ACC112 (cell line): ENCODE results near the gene DOK1.

Experiments used
- H2AFZ ChIP-seq: fragments of 200-600 bp; sonication (generic); one replicate; pipeline ENCODE4 v1.6.0; 2017; ENCODE audit warnings: antibody characterized with exemption, low read length; ENCODE audit not compliant: unreplicated experiment
- H3K27ac ChIP-seq: fragments of 200-600 bp; sonication (generic); 2 replicates; pipeline ENCODE4 v1.5.1; 2014; ENCODE audit warnings: low read depth, mild to moderate bottlenecking, antibody characterized with exemption, low read length, moderate library complexity
- H3K27me3 ChIP-seq: fragments of 200-600 bp; sonication (generic); 2 replicates; pipeline ENCODE4 v1.6.1; 2014; ENCODE audit warnings: mild to moderate bottlenecking, antibody characterized with exemption, low read length, moderate library complexity, mixed read lengths; ENCODE audit not compliant: insufficient read depth
- H3K36me3 ChIP-seq: fragments of 200-600 bp; sonication (generic); 2 replicates; pipeline ENCODE4 v1.6.1; 2016; ENCODE audit warnings: mild to moderate bottlenecking, antibody characterized with exemption, low read length, moderate library complexity, mixed read lengths; ENCODE audit not compliant: insufficient read depth
- H3K4me1 ChIP-seq: fragments of 200-600 bp; sonication (generic); one replicate; pipeline ENCODE4 v1.6.1; 2016; ENCODE audit warnings: low read length, mixed read lengths; ENCODE audit not compliant: insufficient read depth, unreplicated experiment, control insufficient read depth
- H3K4me3 ChIP-seq: fragments of 200-600 bp; sonication (generic); 2 replicates; pipeline ENCODE4 v1.5.1; 2014; ENCODE audit warnings: mild to moderate bottlenecking, low read depth, low read length
- H3K79me2 ChIP-seq: fragments of 200-600 bp; sonication (generic); one replicate; pipeline ENCODE4 v1.6.0; 2016; ENCODE audit warnings: low read length; ENCODE audit not compliant: control insufficient read depth, unreplicated experiment, insufficient read depth

DOK1 gene

GRCh38 chr2:74553892-74554819 is at the start of gene DOK1, which contains the start of gene LOXL3:
Gene DOK1 (plus strand): TSS chr2:74554720. CDS start chr2:74554755, 35 bp downstream.
Gene LOXL3 (minus strand): TSS chr2:74553942. CDS start chr2:74552634, 1,308 bp downstream.
- Histone ChIP-seq H3K4me1 (peaks cover 56% of the 10 kb centered on the region), H2AFZ (peak within 1 kb of the TSS; percentile 63), H3K27me3 (no peaks in the 10 kb centered on the region), H3K4me3 (peak within 1 kb of the TSS; percentile 97), H3K27ac (peak within 1 kb of the TSS; percentile 89), H3K79me2 (peaks cover 73% of the 10 kb centered on the region), H3K36me3 (peaks cover 15% of the 10 kb centered on the region; the same call in 1 of the 2 replicates)

DNA sequence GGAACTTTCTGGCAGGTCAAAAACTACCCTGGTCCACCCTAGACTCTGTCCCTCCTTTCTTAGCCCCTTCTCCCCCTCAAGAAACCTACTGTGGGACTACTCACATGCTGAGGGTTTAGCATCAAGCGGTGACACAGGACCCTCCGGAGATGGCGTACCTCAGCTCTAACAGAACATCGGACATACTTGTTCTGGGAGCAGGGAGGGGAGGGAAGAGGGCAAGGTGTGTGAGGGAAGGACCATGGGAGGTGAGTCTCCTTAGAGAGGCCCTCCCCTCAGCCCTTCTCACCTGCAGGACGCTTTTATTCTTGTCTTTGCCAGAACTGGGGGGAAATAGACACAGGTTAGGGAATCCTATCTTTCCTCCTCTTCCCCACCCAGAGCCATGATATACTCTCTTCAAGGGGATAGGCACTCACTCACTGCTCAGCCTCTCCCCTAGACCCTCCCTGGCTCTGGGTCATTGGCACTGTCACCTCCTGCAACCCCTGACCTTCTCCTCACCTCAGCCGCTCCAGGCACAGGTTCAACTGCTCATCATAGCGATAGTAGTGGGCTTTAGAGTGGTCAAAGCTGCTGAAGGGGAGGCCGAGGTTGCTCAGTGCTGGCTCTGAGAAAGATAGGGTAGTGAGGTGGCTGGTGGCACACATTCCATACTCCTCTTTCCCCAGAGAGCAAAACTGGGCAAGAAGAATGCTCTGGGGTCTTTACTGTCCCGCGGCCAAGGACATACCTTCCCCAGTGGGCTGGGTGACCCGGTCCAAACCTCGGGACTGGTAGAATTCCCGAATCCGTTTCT is 48.9 kb upstream of the DOK1 start:
- peaks cover 34% of the 10 kb centered on the region for H3K4me1 ChIP-seq
- peaks cover 32% of the 10 kb centered on the region for H3K79me2 ChIP-seq
- H2AFZ ChIP-seq, result no peak overlapping the region
- H3K4me3 ChIP-seq, result peak overlapping the region; percentile 76
- no peaks in the 10 kb centered on the region for H3K27me3 ChIP-seq
- H3K27ac ChIP-seq, result peak overlapping the region; percentile 82
- H3K36me3 ChIP-seq, result no peaks in the 10 kb centered on the region

DNA sequence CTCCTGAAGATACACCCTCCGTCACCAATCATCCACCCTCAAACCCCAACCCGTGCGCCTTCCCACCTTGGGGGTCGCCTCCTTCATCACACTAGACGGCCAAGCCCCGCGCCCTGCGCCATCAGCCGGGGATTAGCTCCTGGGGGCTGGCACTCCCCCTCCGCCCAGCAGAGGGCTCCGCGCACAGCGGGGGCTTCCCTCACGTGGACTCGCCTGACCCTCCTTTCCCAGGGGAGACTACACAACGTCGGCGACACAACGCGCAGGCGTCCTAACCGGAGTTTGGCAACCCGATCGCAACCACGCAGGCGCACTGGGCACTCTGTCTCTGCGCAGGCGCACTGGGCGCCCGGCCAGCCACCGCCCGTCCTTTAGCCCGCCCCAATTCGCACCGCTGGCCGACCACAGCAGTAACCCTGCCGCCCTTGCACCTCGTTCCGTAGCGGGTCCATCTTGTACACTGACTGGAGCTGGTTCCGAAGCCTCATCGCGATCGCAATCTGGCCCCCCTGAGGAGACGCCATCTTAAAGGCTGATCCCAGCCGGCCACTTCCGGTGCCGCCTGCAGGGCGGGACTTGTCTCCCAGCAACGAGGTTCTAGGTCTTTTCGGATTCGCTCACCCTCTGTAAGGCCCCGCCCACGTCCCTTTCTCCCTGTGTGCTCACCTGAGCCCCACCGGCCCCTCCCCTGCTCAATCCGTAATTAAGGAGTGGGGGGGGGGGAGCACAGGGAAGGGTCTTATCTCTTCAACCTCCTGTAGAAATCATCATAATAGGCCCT is 47.2 kb upstream of the DOK1 start, which contains the start of gene PCGF1:
Gene PCGF1 (minus strand): TSS at position 551 of the 781 bp plus-strand sequence. CDS start 27 bp downstream, at position 524.
- H3K4me1 ChIP-seq, result peaks cover 34% of the 10 kb centered on the region
- no peaks in the 10 kb centered on the region for H3K36me3 ChIP-seq
- H3K4me3 ChIP-seq, result peak within 1 kb of the TSS; percentile 84
- peaks cover 8% of the 10 kb centered on the region for H3K27me3 ChIP-seq
- peaks cover 30% of the 10 kb centered on the region for H3K79me2 ChIP-seq
- peak within 1 kb of the TSS; percentile 97 for H3K27ac ChIP-seq
- H2AFZ ChIP-seq, result peak within 1 kb of the TSS; percentile 84

GRCh38 chr2:74507926-74508520 is 46.5 kb upstream of the DOK1 start:
- Histone ChIP-seq H3K4me3 (peak overlapping the region; percentile 84), H3K36me3 (no peaks in the 10 kb centered on the region), H3K27me3 (peaks cover 14% of the 10 kb centered on the region), H3K27ac (peak overlapping the region; percentile 97), H3K79me2 (peaks cover 29% of the 10 kb centered on the region), H2AFZ (peak overlapping the region; percentile 84), H3K4me1 (peaks cover 34% of the 10 kb centered on the region)

DNA sequence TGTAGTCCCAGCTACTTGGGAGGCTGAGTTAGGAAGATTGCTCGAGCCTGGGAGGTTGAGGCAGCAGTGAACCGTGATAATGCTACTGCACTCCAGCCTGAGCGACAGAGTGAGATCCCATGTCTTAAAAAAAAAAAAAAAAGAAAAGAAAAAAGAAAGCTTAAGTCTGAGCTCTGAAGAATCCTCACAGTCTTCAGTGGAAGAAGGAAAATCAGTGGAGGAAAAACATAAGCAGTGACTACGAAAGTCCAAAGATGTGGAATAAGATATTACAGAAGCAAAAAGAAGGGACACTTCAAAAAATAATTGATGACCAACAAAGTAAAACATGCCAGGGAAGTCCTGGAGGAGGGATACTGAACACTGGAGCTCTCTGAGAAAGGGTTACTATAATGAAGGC is 44.2 kb upstream of the DOK1 start:
- Histone ChIP-seq H3K27ac (no peak overlapping the region), H2AFZ (no peak overlapping the region), H3K27me3 (peaks cover 37% of the 10 kb centered on the region)

DNA sequence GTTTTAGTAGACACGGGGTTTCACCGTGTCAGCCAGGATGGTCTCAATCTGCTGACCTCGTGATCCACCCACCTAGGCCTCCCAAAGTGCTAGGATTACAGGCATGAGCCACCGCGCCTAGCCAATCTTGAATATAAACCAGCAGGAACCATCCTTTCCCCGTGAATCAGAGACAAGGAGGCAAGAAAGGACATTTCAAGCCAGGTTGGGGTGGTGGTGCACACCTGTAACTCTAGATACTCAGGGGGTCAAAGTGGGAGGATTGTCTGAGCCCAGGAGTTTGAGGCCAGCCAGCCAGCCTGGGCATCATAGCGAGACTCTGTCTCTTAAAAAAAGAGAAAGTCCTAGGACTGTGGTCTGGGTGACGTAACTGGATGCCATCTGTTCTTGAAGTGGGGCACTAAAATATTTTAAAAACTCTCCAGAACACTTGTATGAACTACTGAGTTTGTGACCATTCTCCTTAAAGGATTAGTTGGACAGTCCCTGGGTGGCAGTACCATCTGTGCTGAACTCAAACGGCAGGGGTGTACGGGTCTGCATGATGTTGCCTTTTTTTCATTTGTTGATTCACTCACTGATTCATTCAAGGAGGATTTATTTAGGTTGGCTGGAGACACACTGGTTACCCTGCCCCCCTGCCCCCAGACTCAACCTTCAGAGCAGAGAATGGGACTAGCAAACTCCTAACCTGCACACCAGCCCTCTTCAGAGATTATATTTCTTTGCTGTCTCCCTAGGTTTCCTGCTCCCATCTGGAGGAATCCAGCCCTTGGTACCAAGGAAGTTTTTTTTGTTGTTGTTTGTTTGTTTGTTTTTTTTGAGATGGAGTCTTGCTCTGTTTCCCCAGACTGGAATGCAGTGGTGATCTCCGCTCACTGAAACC is 43.2 kb upstream of the DOK1 start:
- peaks cover 11% of the 10 kb centered on the region for H3K4me1 ChIP-seq
- no peak overlapping the region for H2AFZ ChIP-seq
- peaks cover 47% of the 10 kb centered on the region for H3K27me3 ChIP-seq
- H3K4me3 ChIP-seq, result no peak overlapping the region
- no peaks in the 10 kb centered on the region for H3K36me3 ChIP-seq
- no peak overlapping the region for H3K27ac ChIP-seq
- H3K79me2 ChIP-seq, result no peaks in the 10 kb centered on the region

More for the DNA sequence above, 44.2 kb upstream of the DOK1 start:
- H3K36me3 ChIP-seq, result no peaks in the 10 kb centered on the region
- H3K4me3 ChIP-seq, result no peak overlapping the region
- peaks cover 8% of the 10 kb centered on the region for H3K79me2 ChIP-seq
- H3K4me1 ChIP-seq, result peaks cover 19% of the 10 kb centered on the region

DNA sequence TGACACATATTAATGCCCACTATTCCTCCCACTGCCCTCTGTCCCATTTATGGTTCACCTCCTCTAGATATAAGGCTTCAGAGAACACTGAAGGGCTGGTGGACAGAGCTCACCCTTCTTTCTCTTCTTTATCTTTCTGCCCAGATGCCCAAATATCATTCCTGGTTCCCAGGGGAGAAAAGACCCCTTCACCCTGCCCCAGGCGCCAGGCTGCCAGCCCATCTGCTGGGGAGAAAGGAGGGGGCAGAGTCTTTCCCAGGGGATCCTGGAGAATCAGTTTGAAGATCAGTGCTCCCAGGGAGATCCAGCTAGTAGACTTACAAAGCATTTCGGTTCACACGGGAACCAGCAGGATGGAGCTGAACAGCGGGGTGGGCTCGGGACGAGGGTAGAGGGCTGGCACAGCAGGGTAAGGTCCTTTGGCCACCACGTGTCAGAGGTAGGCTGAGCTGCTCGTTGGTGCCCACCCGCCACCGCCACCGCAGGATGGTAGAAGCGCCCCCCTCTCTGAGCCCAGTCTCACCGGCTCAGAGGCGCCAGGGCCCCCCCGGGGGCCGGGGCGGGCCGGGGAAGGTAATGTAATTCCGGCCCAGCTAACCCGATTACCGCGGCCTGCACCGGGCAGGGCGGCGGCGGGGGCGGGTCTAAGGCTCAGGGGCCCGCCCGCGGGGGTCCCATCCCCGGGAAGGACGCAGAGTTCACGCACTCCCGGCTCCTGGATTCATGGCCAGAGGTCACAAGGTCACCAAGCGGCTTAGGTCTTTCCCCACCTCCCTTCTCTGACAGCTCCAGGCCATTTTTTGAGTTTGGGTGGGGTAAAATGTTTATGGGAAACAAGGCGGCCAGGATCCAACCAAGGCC is 41.5 kb upstream of the DOK1 start:
- H3K4me3 ChIP-seq, result no peak overlapping the region
- H3K27ac ChIP-seq, result no peak overlapping the region

GRCh38 chr2:74513605-74514367 is 40.7 kb upstream of the DOK1 start:
- no peak overlapping the region for H3K27ac ChIP-seq
- H3K4me1 ChIP-seq, result peaks cover 6% of the 10 kb centered on the region
- no peak overlapping the region for H2AFZ ChIP-seq
- no peaks in the 10 kb centered on the region for H3K36me3 ChIP-seq
- peak overlapping the region; percentile 59 for H3K4me3 ChIP-seq
- peaks cover 71% of the 10 kb centered on the region for H3K27me3 ChIP-seq
- H3K79me2 ChIP-seq, result no peaks in the 10 kb centered on the region

More for the DNA sequence above, 41.5 kb upstream of the DOK1 start:
- Histone ChIP-seq H3K4me1 (peaks cover 6% of the 10 kb centered on the region), H3K79me2 (no peaks in the 10 kb centered on the region), H3K36me3 (no peaks in the 10 kb centered on the region), H3K27me3 (peaks cover 63% of the 10 kb centered on the region), H2AFZ (no peak overlapping the region)
